ENCODE measurements around the gene CCHCR1.

DNA sequence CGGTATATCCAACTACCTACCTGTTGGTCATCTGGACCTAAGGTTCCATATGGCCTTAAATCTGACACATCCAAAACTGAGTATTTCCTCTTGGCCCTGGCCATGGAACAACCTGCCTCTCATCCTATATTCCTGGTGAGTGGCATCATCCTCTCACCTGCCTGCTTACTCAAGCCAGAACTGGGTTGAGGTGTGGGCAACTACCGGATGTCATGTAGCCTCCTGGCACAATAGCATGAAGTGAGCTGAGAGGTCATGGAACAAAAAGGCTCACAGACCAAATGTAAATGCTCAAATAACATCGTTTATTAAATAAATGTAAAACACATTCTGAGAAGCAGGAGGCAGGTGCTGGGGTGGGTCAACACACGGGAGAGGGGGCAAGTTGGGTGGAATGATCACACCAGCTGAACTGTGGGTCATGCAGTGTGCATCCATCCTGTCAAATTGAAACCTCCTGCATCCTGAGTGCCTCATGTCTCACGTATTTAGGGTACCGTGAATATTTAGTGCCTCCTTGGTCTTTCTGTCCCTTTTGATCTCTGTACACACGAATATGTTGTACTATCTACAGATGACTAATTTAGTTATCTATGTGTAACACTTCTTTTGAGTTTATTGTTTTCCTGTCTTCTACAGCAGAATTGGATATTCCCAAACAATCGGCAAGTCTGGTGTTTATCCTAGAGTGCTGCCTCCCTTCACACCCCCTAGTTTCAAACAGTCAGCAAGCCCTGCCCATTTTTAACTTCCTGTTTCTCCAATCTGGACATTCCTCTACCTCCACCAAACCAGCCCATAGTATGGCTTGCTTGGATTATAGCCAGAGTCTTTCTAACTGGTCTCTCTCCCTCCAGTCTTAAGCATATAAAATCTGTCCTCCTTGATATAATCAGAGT lies 20.8 kb upstream of the CCHCR1 start:
- TF ChIP-seq SRF (IDR thresholded peaks at IDR 0.05; ENCODE audit: low read depth, low read length) (no peak), ZNF749 (CRISPR knock-in tag; IDR thresholded peaks at IDR 0.05; ENCODE audit: borderline replicate concordance) (no peak), ZBTB7A (CRISPR knock-in tag; IDR thresholded peaks at IDR 0.05) (no peak), ZNF382 (CRISPR knock-in tag; IDR thresholded peaks at IDR 0.05; ENCODE audit: borderline replicate concordance) (no peak), ZNF747 (CRISPR knock-in tag; IDR thresholded peaks at IDR 0.05; ENCODE audit: borderline replicate concordance) (no peak), ZSCAN20 (CRISPR knock-in tag; IDR thresholded peaks at IDR 0.05; ENCODE audit: borderline replicate concordance) (no peak), CREB1 (IDR thresholded peaks at IDR 0.05) (no peak), CREB1 (CRISPR knock-in tag; IDR thresholded peaks at IDR 0.05) (no peak), SNAI1 (CRISPR knock-in tag; IDR thresholded peaks at IDR 0.05; ENCODE audit: borderline replicate concordance) (no peak), ZFY (CRISPR knock-in tag; IDR thresholded peaks at IDR 0.05) (no peak), SP1 (IDR thresholded peaks at IDR 0.05) (no peak), SP1 (CRISPR knock-in tag; IDR thresholded peaks at IDR 0.05) (no peak), ZNF431 (CRISPR knock-in tag; IDR thresholded peaks at IDR 0.05; ENCODE audit: borderline replicate concordance, low read depth) (no peak), YEATS4 (CRISPR knock-in tag; IDR thresholded peaks at IDR 0.05; ENCODE audit: borderline replicate concordance) (no peak)

All from HepG2 (cell line).